RWPE2 (cell line): ENCODE results near the gene GCK.

Source experiments
- ATAC-seq: fragments of 200-7000 bp; cut with Tn5 transposase; 3 replicates; pipeline ENCODE4 v1.9.1; 2021; ENCODE audit warnings: low read depth
- DNase-seq: peaks from one replicate; pipeline ENCODE4 v3.0.0-alpha.2; 2020; ENCODE audit warnings: low spot score
- H3K27ac ChIP-seq: fragments of 450-650 bp; 2 replicates; pipeline ENCODE4 v1.5.1; 2017; ENCODE audit warnings: mild to moderate bottlenecking; ENCODE audit not compliant: poor library complexity, severe bottlenecking
- H3K27me3 ChIP-seq: fragments of 250-450 bp; sonication (Bioruptor Pico); 2 replicates; pipeline ENCODE4 v1.5.1; 2021; ENCODE audit warnings: mild to moderate bottlenecking, moderate library complexity; ENCODE audit not compliant: insufficient read depth, poor library complexity, severe bottlenecking
- H3K36me3 ChIP-seq: fragments of 250-450 bp; sonication (Bioruptor Pico); 2 replicates; pipeline ENCODE4 v1.5.1; 2020; ENCODE audit warnings: low read depth, mild to moderate bottlenecking, moderate library complexity
- H3K4me1 ChIP-seq: fragments of 250-450 bp; sonication (Bioruptor Pico); 2 replicates; pipeline ENCODE4 v1.5.1; 2021; ENCODE audit warnings: mild to moderate bottlenecking, moderate library complexity; ENCODE audit not compliant: insufficient read depth, poor library complexity, severe bottlenecking
- H3K4me3 ChIP-seq: fragments of 250-450 bp; sonication (Bioruptor Pico); 2 replicates; pipeline ENCODE4 v1.5.1; 2021; ENCODE audit warnings: mild to moderate bottlenecking, moderate library complexity; ENCODE audit not compliant: severe bottlenecking
- H3K9me3 ChIP-seq: fragments of 250-450 bp; sonication (Bioruptor Pico); 2 replicates; pipeline ENCODE4 v1.5.1; 2021; ENCODE audit warnings: mild to moderate bottlenecking, moderate library complexity; ENCODE audit not compliant: severe bottlenecking
- CTCF ChIP-seq: fragments of 450-650 bp; IDR thresholded peaks from one replicate; pipeline ENCODE4 v1.5.1; 2017; ENCODE audit warnings: mild to moderate bottlenecking, moderate library complexity; ENCODE audit not compliant: poor library complexity, severe bottlenecking

GCK gene

GRCh38 chr7:44122529-44122928 lies 66.7 kb downstream of the GCK start:
- Histone ChIP-seq H3K27ac (peak overlapping the region; percentile 44), H3K36me3 (peaks cover 48% of the 10 kb centered on the region), H3K4me1 (peaks cover 6% of the 10 kb centered on the region), H3K9me3 (no peaks in the 10 kb centered on the region), H3K4me3 (peak overlapping the region; percentile 89), H3K27me3 (no peaks in the 10 kb centered on the region)
- ATAC-seq: no peak
- TF ChIP-seq CTCF: no peak
- no peak for DNase-seq

- Histone ChIP-seq H3K9me3 (no peaks in the 10 kb centered on the region), H3K4me3 (no peak overlapping the region), H3K27me3 (no peaks in the 10 kb centered on the region), H3K36me3 (peaks cover 54% of the 10 kb centered on the region), H3K27ac (no peak overlapping the region), H3K4me1 (peaks cover 6% of the 10 kb centered on the region)
- no peak for ATAC-seq
- DNase-seq: no peak
- TF ChIP-seq CTCF: no peak
These were observed 67.3 kb downstream of the GCK start for GRCh38 chr7:44121761-44122420.

DNA sequence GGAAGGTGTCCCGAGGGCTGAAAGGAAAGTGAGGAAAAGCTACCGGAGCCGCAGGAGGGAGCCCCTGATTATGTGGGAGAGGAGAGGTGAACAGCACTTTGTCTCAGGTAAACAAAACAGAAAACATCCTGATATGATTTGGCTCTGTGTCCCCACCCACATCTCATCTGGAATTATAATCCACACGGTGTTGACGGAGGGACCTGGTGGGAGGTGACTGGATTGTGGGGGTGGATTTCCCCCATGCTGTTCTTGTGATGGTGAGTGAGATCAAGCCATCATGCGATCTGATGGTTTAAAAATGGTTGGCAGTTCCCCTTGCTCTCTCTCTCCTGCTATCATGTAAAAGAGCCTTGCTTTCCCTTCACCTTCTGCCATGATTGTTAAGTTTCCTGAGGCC lies 68.8 kb downstream of the GCK start:
- ATAC-seq: no peak
- peaks cover 64% of the 10 kb centered on the region for H3K36me3 ChIP-seq
- no peaks in the 10 kb centered on the region for H3K27me3 ChIP-seq
- H3K4me3 ChIP-seq: no peak overlapping the region
- DNase-seq: no peak
- H3K4me1 ChIP-seq: peaks cover 6% of the 10 kb centered on the region
- no peaks in the 10 kb centered on the region for H3K9me3 ChIP-seq
- no peak for TF ChIP-seq CTCF
- no peak overlapping the region for H3K27ac ChIP-seq

GRCh38 chr7:44119829-44120380 lies 69.3 kb downstream of the GCK start:
- ATAC-seq (no peak), DNase-seq (no peak)
- Histone ChIP-seq H3K9me3 (no peaks in the 10 kb centered on the region), H3K36me3 (peaks cover 67% of the 10 kb centered on the region), H3K27me3 (no peaks in the 10 kb centered on the region), H3K4me3 (no peak overlapping the region), H3K4me1 (peaks cover 6% of the 10 kb centered on the region), H3K27ac (no peak overlapping the region)
- no peak for TF ChIP-seq CTCF

DNA sequence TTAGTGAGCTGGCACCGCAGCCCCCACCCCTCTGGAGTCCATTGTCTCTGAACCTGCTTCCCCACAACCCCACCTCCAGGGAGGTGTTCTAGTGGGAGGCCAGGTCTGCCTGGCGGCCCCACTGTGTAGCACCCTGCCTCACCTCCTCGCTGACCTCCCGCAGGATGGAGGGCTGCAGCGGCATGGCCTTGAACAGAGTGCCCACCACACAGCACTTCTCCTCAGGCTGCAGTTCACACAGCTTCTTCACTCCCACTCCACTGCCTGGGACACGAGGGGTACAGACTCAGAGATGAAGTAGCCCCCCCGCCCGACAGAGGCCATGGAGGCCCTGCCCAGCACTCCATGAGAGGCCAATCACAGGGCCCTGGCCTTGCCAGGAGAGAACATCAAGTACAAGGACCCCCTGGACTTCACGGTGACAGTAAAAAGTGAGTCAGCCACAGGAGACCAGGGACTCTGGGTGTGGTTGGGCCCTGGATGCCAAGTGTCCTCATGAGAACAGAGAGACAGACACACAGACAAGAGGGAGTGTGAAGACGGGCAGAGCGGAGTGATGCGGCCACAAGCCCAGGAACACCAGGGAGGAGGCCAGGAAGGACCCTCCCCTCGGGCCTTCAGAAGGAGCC lies 71.3 kb downstream of the GCK start:
- H3K4me1 ChIP-seq: peaks cover 6% of the 10 kb centered on the region
- H3K27me3 ChIP-seq: no peaks in the 10 kb centered on the region
- H3K9me3 ChIP-seq: no peaks in the 10 kb centered on the region
- H3K4me3 ChIP-seq: no peak overlapping the region
- ATAC-seq (no peak), DNase-seq (no peak)
- no peak for TF ChIP-seq CTCF
- peaks cover 78% of the 10 kb centered on the region for H3K36me3 ChIP-seq
- H3K27ac ChIP-seq: no peak overlapping the region
